Myocyte (in vitro differentiated cells): ENCODE results near the gene OR9A4. TPM values are rescaled to one million over a fixed set of nuclear protein-coding genes. Genes with fewer than 3 reads are reported as not detected.

Source experiments
- DNase-seq: peaks from one replicate; pipeline ENCODE4 v3.0.0-alpha.2; 2012; ENCODE audit warnings: low read depth
- total RNA-seq: library from RNA; depleted of rRNA; stranded (reverse); fragments of >200 nt; gene quantifications from 2 replicates; pipeline ENCODE4 v1.2.3, GENCODE V29; 2014

The OR9A4 gene
- total RNA-seq, 1 donor from 2014 or later = not detected

DNA sequence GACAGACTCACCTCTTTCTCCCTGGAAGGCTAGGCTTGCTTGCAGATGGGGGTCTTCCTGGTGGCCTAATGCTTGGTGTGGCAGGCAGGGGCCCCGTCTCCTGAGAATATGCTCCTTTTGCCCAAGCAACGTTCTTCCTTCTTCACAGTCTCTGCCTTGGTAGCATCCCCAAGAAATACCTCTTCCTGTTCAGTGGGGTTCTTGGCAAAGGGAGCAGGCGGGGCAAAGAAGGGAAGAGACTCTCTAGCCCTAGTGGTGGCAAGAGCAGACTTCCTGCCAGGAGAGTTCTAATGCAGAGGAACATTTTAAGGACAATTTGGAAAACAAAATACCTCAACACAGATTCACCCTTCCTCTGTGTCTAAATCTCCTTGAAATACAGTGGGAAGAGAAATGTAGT, 30.6 kb downstream of the OR9A4 start, which contains the start of gene CLEC5A:
Gene CLEC5A (minus strand): TSS at position 179 of the 400 bp plus-strand sequence. CDS start 682 bp downstream, outside the sequence.
- DNase-seq = no peak

- DNase-seq = no peak
Measured at GRCh38 chr7:141949021-141949420, 32.8 kb downstream of the OR9A4 start.

DNA sequence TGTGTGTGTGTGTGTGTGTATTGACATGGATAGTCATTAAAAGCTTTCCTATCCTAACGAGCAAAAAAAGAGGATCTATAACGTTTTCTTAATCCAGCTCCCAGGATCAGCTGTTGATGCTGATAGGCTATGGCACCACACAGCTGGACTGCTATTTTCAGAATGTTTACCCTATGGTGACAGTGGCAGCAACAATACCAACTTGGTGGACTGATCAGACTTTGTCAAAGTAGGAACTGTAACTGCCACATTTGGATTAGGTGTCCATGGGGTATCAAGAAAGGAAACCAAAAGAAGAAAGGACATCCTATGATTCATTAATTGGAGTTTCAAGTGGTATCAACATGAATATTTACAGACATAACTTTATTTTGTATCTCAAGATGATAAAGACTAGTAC, 33.3 kb downstream of the OR9A4 start:
- DNase-seq = no peak

DNA sequence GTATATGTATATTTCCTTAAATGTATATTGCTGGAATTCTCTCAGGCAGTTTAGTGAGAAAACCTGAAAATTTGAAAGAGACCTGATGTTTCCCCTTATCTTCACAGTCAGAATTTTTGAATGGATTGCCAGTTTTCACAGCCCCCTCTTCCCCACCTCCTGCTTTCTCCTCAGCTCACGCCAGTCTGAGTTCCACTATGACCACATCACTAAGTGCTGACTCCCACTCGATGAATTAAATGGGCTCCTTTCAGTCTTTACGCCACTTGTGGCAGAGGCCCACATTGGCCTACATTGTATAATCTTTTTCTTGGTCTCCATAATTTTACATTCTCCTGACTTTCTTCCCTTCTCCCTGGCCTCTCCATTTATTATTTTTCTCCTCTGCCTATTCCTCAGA, 33.7 kb downstream of the OR9A4 start:
- DNase-seq = no peak

- DNase-seq = no peak
Measured at GRCh38 chr7:141950806-141951205, 34.6 kb downstream of the OR9A4 start.

- DNase-seq = no peak
Measured at GRCh38 chr7:141952461-141952860, 36.3 kb downstream of the OR9A4 start.

GRCh38 chr7:141954334-141954733, 38.1 kb downstream of the OR9A4 start:
- DNase-seq = no peak

DNA sequence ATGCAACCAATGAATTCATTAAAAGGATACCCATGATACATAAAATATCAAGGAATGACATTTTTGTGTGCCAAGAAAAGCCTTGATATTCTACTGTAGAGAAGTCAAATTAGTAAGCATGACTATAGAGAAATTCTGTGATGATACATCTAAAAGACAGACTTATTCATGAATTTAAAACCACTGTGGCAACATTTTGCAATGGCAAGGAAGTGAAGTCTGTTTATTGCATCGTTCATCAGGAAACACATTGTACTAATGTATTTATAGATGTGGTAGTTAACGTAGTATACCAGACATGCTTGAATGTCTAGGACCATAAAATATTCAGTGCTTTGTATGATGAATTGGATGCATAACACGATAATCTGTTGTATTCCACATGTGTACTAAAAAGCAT, 39.9 kb downstream of the OR9A4 start:
- no peak for DNase-seq

DNA sequence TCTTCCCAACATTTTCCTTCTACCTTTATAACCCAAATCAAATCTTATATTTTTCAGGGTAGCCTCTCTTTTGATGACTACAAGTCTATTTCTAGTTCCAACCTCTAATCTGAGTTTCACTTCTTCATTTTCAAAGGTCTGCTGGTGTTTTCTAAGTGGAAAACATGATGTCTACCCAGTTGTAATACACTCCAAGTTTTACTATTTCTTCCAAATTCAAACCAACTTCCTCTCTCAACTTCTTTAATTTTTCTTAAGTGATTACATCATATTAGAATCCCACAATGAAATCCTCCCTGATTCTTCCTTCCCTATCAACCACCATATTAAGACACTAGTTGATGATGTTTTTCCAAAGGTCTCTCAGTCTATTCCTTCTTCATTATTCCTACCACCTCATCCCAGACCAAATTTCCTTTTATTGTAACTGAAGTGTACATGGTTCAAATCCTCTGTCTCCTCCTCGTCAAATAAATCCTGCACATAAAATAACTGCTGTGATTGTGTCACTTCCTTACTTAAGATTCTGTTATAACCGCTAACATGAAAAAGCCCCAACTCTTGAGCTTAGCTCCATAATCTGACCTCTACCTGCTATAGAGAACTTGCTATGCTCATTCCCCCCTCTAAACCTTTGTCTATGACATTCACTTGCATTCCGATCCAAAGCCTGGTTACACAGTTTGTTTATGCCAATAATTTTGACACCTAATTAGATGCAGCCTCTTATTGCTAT, 44.7 kb downstream of the OR9A4 start:
- DNase-seq = no peak

Other genes with a start within 250 kb of the OR9A4 start
- 2.3 TPM in 2 replicates for gene DENND11, start 214.2 kb upstream of the OR9A4 start, total RNA-seq
- gene WEE2, start 208.0 kb upstream of the OR9A4 start, total RNA-seq = not detected in 2 replicates
- gene SSBP1, start 178.0 kb upstream of the OR9A4 start, total RNA-seq = 182 and 193 TPM in 2 replicates
- gene TAS2R3, start 152.3 kb upstream of the OR9A4 start, total RNA-seq = 0.78 TPM in 1 of 2 replicates, not detected in the other
- 0.40 and 0.68 TPM in 2 replicates for gene TAS2R4, start 139.7 kb upstream of the OR9A4 start, total RNA-seq
- gene TAS2R5, start 126.2 kb upstream of the OR9A4 start, total RNA-seq = 0.52 and 0.56 TPM in 2 replicates
- gene PRSS37, start 74.9 kb upstream of the OR9A4 start, total RNA-seq = not detected in 2 replicates
- 0.16 TPM in 1 of 2 replicates, not detected in the other for gene CLEC5A, start 30.6 kb downstream of the OR9A4 start, total RNA-seq
- gene TAS2R38, start 57.4 kb downstream of the OR9A4 start, total RNA-seq = not detected in 2 replicates
- 0.03 and 0.16 TPM in 2 replicates for gene MGAM, start 79.5 kb downstream of the OR9A4 start, total RNA-seq
- gene MGAM2, start 195.3 kb downstream of the OR9A4 start, total RNA-seq = not detected in 2 replicates